AG20443 (cell line): ENCODE results near the gene ZNF598.

Source experiments
- DNase-seq: peaks from one replicate; pipeline ENCODE4 v3.0.0; 2012; ENCODE audit warnings: low spot score, mixed read lengths

ZNF598 gene

GRCh38 chr16:1990351-1991134 lies 19.1 kb downstream of the ZNF598 start:
- DNase-seq: no peak

DNA sequence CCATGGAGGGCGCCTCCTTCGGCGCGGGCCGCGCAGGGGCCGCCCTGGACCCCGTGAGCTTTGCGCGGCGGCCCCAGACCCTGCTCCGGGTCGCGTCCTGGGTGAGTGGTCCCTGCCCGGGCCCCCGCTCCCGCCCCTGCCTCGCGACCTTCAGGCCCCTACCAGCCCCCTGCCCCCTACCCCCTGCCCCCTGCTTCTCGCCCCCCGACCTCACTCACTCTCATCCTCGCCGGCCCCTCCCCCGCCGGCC lies 19.6 kb downstream of the ZNF598 start:
- no peak for DNase-seq

DNA sequence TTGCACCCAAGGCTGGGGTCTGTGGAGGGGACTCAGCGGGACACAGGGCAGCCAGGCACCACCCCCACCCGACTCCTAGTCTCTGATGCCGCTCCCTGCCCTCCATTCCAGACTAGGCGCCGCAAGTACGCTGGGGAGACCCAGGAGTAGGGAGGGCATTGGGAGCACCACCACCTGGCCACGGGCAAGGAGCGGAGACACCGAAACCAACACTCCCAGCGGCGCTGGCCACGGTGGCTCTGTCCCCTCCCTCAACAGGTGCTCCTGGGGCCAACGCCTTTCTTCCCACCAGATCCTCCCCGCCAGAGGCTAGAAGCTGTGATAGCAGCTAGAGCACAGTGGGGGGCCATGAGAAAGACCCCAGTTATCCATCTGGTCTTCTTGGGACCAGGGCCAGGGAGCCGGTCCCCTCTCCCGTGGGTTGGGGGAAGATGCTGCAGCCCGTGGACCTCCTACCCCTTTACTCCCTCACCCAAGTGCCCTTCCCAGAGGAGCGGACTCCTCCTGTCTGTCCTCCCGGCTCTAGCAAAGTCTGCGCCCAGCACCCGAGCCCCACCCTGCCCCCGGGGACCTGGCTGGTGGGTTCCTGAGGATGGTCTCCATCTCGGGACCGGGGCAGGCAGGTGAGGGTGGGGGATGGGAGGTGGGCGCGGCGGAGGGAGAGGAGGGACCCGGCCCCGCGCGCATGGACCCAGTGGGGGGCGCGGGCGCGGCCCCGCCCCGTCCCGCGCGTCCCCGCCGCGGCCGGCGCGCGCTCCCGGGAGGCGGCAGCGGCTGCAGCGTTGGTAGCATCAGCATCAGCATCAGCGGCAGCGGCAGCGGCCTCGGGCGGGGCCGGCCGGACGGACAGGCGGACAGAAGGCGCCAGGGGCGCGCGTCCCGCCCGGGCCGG lies 20.2 kb downstream of the ZNF598 start, which contains the start of gene SYNGR3:
TSS of gene SYNGR3 (plus strand) at position 762 of the 892 bp plus-strand sequence. CDS start 133 bp downstream, outside the sequence.
- DNase-seq: peak; percentile 51

DNA sequence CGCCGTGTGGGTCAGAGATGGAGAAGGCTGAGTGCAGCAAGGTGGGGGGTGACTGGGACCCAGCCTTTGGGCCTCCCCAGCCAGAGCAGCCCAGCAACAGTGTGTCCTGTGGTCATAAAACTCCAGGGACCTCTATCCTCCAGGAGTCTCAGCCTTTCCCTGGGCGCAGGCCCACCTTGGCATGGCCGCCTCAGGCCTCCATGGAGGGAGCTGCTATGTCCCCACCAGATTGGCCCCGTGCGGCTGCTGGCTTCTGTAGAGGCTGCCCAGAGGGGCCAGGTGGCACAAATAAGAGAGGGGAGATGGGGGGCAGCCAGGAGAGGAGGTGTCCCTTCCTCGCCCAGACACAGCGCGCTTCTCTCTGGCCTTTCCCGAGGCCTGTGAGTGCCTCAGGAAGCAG lies 22.4 kb downstream of the ZNF598 start:
- DNase-seq: no peak

- no peak for DNase-seq
Observed at GRCh38 chr16:1985466-1986150, 24.0 kb downstream of the ZNF598 start.

GRCh38 chr16:1984347-1985225 lies 25.0 kb downstream of the ZNF598 start:
- DNase-seq: peak; percentile 40

DNA sequence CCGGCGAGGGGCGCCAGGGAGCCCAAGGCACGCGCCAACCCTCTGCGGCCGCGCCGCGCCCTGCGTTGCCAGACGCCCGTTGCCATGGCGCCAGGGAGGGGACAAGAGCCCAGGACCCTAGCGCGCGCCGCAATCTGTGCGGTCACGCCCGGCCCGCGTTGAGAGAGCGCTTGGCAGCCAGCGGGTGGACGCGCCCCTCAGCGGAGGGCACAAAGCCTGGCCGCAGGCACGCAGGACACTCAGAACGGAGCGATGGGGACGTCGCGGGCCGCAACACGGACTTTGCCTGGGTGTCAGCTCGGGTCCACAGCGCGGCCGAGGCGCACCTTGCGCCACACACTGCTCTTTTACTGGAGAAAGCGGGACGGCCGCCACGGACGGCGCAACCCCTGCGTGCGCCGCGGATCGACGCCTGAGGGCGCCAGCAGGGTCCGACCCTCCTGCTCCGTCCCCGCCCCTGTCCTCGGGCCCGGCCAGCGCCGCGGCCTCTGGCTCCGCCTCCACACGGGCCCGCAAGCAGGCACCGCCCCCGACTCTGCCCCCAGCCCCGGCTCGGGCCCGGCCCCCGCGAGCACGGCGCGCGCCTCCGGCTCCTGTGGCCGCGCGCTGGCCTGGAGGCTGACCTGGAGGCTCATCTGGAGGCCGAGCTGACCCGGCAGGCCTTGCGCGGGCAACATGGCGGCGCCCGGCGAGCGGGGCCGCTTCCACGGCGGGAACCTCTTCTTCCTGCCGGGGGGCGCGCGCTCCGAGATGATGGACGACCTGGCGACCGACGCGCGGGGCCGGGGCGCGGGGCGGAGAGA lies 25.9 kb downstream of the ZNF598 start, which contains the start of gene GFER:
TSS of gene GFER (plus strand) at position 650 of the 803 bp plus-strand sequence. CDS start at position 676, 26 bp downstream.
- peak; percentile 98 for DNase-seq

DNA sequence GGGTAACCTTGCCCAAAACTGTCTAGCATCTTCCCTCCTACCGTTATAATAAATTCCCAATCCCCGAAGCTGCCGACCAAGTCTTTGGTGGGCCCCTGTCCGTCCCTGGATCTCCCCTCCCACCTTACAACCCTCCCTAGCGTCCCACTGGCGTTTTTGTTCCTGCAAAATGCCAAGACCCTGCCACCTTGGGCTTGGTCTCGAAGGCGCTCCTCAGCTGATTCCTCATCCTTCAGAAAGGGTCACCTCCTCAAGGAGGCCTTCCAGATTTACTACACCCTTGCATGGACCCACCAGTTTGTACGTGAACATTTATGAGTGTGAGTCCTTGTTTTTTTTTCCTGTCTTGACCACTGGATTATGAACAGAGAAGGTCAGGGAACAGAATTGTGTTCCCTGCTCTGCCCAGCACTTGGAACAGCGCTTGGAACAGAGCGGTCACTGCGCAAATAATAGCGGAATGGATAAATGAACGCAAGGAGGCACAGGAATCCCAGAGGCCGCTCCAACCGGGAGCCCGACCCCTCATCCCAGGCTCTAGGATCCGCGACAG lies 26.6 kb downstream of the ZNF598 start:
- DNase-seq: no peak

- no peak for DNase-seq
Observed at GRCh38 chr16:1982013-1982433, 27.6 kb downstream of the ZNF598 start.

DNA sequence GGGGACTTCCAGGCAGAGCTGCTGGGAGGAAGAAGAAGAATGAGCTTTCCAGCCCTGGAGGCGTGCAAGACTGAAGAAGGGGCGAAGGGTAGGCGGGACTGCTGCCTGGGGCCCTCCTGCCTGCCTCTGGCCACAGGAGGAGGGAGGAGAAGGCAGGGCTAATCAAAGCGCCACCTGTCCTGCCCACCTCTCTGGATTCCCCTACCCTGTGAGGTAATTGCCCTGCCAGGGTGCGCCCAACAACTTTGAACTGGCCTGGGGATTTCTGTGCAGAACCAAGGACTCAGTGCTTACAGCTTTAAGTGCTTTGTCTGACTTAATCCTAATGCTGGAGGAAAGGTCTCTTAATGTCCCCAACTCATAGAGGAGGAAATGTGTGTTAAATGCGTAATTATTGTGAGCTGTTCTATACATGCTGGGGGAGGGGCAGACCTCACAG lies 28.2 kb downstream of the ZNF598 start, which contains the start of gene NOXO1:
TSS of gene NOXO1 (minus strand) at position 72 of the 439 bp plus-strand sequence. CDS start 290 bp downstream, outside the sequence.
- no peak for DNase-seq

DNA sequence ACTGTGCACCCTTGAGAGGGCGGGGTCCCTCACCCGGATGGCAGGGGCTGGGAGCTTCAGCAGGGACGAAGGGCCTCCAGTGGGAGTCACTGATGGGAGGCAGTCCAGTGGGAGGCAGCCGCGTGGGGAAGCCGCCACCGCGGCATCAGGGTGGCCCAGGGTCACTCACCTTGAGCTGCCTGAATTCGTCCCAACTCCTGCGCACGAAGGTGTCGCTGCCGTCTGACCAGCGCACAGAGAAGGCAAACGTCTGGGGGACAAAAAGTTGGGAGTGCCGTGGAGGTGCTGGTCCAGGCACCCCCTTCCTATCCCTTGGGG lies 28.9 kb downstream of the ZNF598 start:
- DNase-seq: no peak

- DNase-seq: no peak
Observed at GRCh38 chr16:1980030-1980769, 29.4 kb downstream of the ZNF598 start.

DNA sequence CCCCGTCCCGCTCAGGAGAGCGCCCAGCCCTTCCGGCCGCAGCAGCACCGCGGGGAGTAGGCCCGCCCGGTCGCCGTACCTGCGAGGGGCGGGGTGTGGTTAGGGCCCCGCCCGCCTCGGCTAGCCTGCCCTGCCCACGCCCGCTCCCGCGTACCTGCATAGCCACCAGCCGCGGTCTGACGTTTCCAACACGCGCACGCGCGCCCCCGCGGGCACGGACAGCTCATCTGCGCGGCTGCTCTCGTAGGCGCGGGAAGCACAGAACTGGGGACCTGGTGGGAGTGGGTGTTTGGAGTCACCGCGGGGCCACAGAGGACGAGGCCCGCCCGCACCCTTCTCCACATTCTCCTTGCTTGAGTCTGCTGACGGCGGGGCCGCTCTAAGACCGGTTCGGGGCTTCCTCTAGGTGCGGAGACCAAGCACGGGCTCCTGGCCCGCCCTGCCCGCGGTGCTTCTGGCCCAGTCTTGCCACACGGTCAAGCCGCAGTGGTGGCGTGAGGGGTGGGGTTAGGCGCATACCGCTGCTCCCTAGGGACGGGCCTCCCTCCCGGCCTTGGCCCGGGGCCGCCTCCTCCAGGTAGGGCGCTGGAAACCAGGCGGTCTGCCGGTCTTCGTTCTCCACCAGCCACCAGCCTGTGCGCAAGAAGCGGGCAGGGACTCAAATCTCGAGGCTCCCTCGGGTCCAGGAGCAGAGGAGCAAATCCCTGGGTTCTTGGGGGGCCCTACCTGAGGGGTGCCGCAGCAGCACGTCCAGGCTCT lies 30.2 kb downstream of the ZNF598 start:
- no peak for DNase-seq

DNA sequence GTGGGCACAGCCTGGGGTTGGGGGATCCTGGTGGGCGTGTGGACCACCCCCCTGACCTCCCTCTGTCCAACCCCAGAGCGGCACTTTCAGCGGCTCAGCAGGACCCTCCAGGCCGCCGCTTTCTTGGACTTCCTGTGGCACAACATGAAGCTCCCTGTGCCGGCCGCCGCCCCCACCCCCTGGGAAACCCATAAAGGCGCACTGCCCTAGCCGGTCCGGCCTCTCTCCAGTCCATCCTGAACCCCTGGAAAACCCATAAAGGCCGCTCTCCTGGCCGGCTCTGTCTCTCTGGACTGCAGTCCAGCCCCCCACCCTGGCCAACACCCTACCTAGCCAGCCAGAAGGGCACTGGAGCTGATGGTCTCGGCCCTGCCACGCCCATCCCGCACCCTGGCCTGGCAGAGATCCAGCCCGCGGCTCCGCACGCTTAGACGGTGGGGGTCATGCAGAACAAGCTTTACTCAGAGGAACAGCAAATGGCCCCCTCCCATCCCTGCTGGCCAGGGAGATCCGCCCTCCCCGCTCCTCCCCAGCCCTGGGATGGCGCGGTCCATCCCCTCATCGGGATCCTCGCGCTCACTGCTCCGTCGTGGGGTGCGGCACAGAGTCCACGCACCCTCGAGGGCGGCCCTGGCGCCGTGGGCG lies 31.0 kb downstream of the ZNF598 start:
- DNase-seq: no peak

DNA sequence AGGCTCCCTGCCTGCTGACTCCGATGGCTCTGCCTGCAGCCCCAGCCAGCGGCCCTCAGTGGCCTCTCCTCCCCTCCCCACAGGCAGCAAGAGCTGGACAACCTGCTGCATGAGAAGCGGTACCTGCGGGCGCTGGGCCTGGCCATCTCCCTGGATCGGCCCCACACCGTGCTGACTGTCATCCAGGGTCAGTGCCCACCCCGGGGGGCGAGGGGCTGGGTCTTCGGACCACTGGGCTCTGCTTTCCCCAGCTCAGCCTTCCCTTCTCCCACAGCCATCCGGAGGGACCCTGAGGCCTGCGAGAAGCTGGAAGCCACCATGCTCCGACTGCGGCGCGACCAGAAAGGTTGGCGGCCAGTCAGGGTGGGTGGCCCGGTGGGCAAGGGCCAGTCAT lies 31.7 kb downstream of the ZNF598 start:
- DNase-seq: no peak

GRCh38 chr16:1976951-1977874 lies 32.4 kb downstream of the ZNF598 start:
- DNase-seq: no peak

- DNase-seq: no peak
Observed at GRCh38 chr16:1976216-1976520, 33.5 kb downstream of the ZNF598 start.
